Measurements from ENCODE around the gene FGFR2. TPM values are rescaled to one million over a fixed set of nuclear protein-coding genes. Genes with fewer than 3 reads are reported as not detected.

The FGFR2 gene
- total and polyA plus RNA-seq, 9 of the 15 experiments (the other 6 are each of a cell fraction or from before 2014, with no cell fraction given) = 0.20 TPM; not detected in 8

DNA sequence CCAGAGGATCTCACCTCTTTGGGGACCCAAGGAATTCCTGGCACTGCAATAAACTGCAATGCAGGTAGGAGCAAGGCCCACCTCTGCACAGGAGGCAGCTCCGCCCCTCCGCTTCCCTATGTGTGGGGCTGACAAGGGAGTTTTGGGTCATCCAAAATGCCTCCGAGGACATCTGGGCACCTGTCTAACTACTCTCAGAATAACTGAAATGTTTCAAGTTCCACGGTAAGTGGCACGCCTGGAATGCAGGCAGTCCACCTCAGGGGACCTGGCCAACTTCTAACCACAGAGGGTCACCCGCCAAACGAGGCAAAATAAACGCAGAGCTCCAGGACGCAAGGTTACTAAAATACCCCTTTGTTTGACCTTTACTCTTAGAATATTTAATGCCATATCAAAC, 102.5 kb downstream of the FGFR2 start:
- FAIRE-seq = no peak
- H3K9me3 ChIP-seq (replicated peaks; ENCODE audit: control insufficient read depth, insufficient read depth, low read depth, low read length) = no peaks in the 10 kb centered on the region
- TF ChIP-seq, protein P1, sequence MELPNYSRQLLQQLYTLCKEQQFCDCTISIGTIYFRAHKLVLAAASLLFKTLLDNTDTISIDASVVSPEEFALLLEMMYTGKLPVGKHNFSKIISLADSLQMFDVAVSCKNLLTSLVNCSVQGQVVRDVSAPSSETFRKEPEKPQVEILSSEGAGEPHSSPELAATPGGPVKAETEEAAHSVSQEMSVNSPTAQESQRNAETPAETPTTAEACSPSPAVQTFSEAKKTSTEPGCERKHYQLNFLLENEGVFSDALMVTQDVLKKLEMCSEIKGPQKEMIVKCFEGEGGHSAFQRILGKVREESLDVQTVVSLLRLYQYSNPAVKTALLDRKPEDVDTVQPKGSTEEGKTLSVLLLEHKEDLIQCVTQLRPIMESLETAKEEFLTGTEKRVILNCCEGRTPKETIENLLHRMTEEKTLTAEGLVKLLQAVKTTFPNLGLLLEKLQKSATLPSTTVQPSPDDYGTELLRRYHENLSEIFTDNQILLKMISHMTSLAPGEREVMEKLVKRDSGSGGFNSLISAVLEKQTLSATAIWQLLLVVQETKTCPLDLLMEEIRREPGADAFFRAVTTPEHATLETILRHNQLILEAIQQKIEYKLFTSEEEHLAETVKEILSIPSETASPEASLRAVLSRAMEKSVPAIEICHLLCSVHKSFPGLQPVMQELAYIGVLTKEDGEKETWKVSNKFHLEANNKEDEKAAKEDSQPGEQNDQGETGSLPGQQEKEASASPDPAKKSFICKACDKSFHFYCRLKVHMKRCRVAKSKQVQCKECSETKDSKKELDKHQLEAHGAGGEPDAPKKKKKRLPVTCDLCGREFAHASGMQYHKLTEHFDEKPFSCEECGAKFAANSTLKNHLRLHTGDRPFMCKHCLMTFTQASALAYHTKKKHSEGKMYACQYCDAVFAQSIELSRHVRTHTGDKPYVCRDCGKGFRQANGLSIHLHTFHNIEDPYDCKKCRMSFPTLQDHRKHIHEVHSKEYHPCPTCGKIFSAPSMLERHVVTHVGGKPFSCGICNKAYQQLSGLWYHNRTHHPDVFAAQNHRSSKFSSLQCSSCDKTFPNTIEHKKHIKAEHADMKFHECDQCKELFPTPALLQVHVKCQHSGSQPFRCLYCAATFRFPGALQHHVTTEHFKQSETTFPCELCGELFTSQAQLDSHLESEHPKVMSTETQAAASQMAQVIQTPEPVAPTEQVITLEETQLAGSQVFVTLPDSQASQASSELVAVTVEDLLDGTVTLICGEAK (IDR thresholded peaks at IDR 0.05) = no peak
- TF ChIP-seq, protein P1 (CRISPR knock-in tag; IDR thresholded peaks at IDR 0.05) = no peak
- TF ChIP-seq NFRKB (IDR thresholded peaks at IDR 0.05; ENCODE audit: low read depth) (no peak), POLR2B (IDR thresholded peaks at IDR 0.05; ENCODE audit: low read depth, partially characterized antibody) (no peak), NRF1 (conservative IDR thresholded peaks at IDR 0.05 in 1 of 2, IDR thresholded peaks at IDR 0.05 in 1 of 2) (no peak), EGR1 (conservative IDR thresholded peaks at IDR 0.05) (no peak), IFI16 (CRISPR knock-in tag; IDR thresholded peaks at IDR 0.05) (no peak), ZFX (CRISPR knock-in tag; IDR thresholded peaks at IDR 0.05) (no peak), MYC (IDR thresholded peaks at IDR 0.05; ENCODE audit: low read depth, low read length) (no peak), MYC (CRISPR knock-in tag; IDR thresholded peaks at IDR 0.05; ENCODE audit: borderline replicate concordance, low read depth) (no peak), ESRRA (IDR thresholded peaks at IDR 0.05; ENCODE audit: borderline replicate concordance, low read depth) (no peak), MIER1 (IDR thresholded peaks at IDR 0.05; ENCODE audit: low read depth) (no peak), ZNF263 (CRISPR knock-in tag; IDR thresholded peaks at IDR 0.05; ENCODE audit: borderline replicate concordance) (no peak)
- TF ChIP-seq, protein P2, sequence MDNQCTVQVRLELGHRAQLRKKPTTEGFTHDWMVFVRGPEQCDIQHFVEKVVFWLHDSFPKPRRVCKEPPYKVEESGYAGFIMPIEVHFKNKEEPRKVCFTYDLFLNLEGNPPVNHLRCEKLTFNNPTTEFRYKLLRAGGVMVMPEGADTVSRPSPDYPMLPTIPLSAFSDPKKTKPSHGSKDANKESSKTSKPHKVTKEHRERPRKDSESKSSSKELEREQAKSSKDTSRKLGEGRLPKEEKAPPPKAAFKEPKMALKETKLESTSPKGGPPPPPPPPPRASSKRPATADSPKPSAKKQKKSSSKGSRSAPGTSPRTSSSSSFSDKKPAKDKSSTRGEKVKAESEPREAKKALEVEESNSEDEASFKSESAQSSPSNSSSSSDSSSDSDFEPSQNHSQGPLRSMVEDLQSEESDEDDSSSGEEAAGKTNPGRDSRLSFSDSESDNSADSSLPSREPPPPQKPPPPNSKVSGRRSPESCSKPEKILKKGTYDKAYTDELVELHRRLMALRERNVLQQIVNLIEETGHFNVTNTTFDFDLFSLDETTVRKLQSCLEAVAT (IDR thresholded peaks at IDR 0.05) = no peak

More for the DNA sequence above, 102.5 kb downstream of the FGFR2 start:
- Histone ChIP-seq H3K4me2 (ENCODE audit: insufficient read depth, low read length) (no peak overlapping the region), H3K9me1 (ENCODE audit: control insufficient read depth, insufficient read depth, low read length) (no peaks in the 10 kb centered on the region), H3K36me3 (ENCODE audit: control insufficient read depth, insufficient read depth, low read length) (no peaks in the 10 kb centered on the region), H2AFZ (ENCODE audit: low read depth, low read length) (no peak overlapping the region), H3K4me3 (no peak overlapping the region), H4K20me1 (replicated peaks; ENCODE audit: control insufficient read depth, insufficient read depth, low read length) (no peaks in the 10 kb centered on the region; the same call in 1 of the 2 replicates), H3K9ac (ENCODE audit: insufficient read depth in 1 of 2, low read depth in 2 of 2, low read length in 2 of 2) (no peak overlapping the region), H3K27ac (ENCODE audit: extremely low read depth, low read depth, low read length) (no peak overlapping the region), H3K79me2 (ENCODE audit: control insufficient read depth, insufficient read depth, low read length) (no peaks in the 10 kb centered on the region), H3K4me1 (replicated peaks in 1 of 2; ENCODE audit: control insufficient read depth in 2 of 2, insufficient read depth in 2 of 2, low read length in 2 of 2) (no peaks in the 10 kb centered on the region), H3K27me3 (ENCODE audit: control insufficient read depth in 2 of 2, insufficient read depth in 2 of 2, low read length in 2 of 2) (peaks cover 0 to 27% of the 10 kb centered on the region in 2 experiments; a peak in 2 of 5 replicates)
- ChIA-PET CTCF (ENCODE audit: low intra/inter-chr PET ratio) (no interaction called here), POLR2A (no interaction called here)
- WGBS (ENCODE audit: insufficient coverage, low coverage, missing lambda C conversion rate) = 0% methylated on average over 9 of the region's 9 CpGs
- no peak for ATAC-seq
- DNase-seq (ENCODE audit: extremely low read depth in 1 of 4, low spot score in 3 of 4) = no peak
- intact Hi-C loops (cut with micrococcal nuclease) (no loop called here), in situ Hi-C loops (cut with MboI) (no loop called here)
- no TSS peak for BruUV-seq (replicated peaks)
